Cerebellar nuclear complex (tissue), 1 donor: ENCODE results near the gene GNAI3.

Experiments
- DNase-seq, 2 experiments: peaks; one replicate each; lab custom pipeline; 2025; lab: John Stamatoyannopoulos, UW

GNAI3 gene

DNA sequence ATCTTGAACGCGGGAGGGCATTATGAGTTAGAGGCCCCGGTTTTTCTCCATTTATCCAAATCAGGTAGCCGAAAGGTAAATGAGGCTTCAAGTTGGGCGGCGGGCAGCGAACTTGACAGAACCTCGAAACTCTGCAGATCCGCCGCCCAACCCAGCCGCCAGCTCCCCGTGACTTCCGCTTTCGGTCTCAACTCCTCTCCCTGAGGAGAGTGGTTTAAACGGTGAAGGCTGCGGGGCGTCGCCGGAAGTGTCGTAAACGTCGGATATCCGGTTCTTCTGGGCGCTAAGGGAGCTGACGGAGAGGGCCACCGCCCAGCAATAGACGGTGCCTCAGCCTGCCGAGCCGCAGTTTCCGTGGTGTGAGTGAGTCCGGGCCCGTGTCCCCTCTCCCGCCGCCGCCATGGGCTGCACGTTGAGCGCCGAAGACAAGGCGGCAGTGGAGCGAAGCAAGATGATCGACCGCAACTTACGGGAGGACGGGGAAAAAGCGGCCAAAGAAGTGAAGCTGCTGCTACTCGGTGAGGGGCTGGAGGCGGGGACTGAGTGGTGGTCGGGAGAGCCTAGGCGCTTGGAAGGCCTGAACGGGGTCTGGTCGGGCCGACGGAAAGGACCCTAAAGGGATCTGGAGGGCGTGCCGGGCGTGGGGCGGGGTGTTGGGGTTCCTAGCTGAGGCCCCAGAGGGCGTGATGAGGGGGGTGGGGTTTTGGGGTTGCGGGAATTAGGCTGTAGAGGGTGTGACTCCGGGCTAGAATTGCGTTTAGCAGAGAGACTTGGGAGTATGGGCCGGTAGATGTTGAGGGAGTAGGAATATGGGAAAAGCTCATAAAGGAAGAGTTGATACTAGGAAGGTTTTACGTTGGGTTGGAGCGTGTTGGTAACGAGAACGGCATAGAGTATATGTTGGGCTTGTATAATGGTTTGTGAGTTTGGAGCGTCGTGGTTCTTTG lies at the start of gene GNAI3:
GNAI3 (plus strand) TSS at position 295 of the 947 bp plus-strand sequence; CDS start at position 401, 106 bp downstream.
- DNase-seq, result peak; percentile 48 to 91

DNA sequence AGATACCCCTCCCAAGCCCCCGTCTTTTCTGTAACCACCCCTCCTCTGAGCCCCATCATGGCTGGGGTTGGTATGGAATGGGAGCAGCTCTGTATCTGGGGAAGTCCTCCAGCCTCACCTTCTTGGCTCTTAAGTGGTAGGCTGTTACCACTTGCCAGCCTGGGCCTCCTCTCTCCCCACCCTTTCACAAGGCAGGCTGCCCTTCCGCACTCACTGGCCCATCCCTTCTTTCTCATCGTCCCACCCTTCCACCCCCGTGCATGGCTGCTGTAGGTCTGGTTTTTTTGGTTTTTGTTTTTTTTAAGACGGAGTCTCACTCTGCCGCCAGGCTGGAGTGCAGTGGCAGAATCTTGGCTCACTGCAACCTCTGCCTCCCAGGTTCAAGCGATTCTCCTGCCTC lies 49.3 kb upstream of the GNAI3 start:
- DNase-seq, result no peak

DNA sequence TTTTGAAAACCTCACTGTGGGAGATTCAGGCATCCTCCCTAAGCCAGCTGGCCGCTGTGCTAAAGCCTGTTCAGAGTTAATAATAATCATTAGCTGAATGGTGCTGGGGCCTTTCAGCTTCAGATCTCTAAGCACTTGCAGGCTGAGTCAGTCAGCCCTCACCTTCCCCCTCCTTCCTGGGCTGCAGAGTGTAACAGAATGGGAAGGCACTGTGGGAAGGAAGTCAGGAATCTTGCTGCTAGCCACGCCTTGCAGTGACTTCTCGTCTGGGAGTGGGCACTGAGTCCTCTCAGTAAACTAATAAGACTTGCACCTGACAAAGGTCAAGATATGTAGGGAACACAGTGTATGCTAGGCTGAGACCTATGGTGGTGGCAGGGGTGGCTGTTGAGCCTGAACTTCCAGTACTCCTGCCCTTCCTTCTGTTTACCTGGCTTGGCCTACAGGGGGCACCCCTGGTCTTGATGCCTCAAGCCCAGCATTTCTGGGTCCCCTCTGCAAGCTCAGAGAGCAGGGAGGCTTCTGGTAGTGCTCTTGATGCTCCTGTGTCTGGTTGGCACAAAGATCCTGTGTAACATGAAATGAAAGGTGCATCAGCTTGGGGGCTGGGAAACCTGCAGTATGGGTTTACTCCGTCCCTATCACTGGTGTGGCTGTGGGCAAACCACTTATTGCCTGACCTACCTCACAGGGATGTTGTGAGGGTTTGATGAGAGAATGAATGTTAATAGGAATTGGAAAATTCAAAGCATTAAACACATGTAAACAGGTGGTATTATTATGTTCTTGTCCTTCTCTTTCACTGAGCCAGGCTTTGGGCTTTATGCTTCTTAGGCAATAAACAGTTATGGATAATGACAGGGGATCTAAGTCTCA lies 48.5 kb upstream of the GNAI3 start:
- no peak for DNase-seq

DNA sequence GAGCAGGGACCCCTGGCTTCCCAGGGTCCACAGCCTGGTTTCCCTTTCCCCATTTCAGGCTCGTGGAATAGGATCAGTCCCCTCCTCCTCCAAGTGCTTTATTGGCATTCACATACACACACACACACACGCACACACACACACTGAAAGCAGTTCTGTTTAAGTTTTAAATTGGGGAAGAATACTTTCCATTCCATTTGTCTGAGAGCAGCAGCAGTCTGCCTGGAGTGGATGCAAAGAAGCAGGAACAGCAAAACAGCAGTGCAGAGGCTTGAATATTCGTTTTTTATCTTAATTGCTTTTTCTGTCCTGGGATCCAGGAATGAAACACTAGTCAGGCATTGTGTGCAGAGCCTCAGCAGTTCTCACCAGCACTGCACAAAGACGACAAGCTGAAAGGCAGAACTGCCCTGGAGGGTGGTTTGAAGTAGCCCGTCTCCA lies 47.5 kb upstream of the GNAI3 start:
- DNase-seq, result no peak

DNA sequence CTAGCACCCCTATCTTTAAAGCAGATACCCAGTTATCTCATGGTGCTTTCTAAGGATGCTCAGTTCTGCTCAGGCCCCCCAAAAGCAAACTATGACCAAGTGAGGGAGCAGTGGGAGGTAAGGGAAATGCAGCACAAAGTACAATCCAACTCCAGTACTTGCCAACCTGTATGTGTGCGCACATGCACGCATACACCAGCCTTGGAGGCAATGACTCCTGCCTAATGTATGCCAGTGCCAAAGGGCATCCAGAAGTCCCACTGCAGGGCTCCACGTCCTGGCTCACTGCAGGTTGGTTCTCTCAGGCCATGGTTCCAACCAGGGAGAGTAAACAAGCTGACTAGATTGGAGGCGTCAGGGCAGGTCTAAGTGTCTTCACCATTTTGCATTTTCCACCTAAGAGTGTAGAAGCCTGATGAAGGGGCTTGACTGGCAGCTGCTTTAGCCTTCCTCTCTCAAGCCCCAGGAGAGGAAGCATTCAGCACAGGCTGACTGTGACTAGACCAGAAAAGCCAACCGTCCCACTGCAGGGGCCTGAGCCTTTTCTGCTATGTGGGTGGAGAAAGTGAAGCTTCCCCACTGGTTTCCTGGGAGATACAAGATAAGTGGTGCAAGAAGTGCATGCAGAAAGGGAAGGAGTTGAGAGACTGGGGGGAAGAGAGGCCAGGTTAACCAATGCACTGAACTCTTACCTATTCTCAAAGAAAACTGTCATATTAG lies 46.6 kb upstream of the GNAI3 start:
- DNase-seq, result no peak

DNA sequence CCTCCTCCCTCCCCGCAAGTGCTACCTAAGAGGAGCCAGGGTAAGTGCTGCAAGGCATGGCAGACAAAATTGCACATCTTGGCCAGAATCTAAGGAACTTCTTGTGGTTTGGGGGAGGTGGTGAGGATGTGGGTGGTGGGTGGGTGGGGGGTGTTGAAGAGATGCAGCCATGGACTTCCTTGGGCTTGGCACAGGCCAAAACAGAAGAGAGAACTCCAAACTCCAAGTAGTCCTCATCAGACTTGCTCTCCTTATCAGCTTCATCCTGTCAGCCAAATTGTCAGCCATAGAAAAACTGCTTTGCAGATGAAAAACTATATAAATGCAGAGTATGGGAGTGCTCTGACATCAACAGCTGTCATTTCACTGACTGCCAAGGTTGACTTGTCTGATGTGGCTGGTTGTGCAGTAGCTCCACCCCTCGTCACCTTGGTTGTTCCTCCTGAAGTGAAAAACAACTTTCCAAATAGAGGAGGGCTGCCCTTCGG lies 46.0 kb upstream of the GNAI3 start:
- DNase-seq, result no peak

DNA sequence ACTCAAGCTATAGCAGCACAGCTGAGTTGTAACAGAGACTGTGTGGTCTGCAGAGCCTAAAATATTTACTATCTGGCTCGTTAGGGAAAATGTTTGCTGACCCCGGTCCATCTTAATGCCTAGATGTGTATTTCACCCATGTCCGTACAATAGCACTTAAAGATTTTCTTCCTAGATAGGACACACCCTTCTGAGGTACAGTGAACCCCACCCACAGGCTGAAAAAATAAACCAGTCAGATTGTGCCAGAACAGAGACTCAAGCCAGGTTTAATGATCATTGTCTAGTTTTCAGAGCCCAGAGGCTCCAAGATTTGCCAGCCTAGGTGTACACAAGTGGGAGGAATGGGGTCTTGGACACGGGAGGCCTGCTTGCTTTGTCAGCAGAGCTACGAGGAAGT lies 44.5 kb upstream of the GNAI3 start:
- no peak for DNase-seq

DNA sequence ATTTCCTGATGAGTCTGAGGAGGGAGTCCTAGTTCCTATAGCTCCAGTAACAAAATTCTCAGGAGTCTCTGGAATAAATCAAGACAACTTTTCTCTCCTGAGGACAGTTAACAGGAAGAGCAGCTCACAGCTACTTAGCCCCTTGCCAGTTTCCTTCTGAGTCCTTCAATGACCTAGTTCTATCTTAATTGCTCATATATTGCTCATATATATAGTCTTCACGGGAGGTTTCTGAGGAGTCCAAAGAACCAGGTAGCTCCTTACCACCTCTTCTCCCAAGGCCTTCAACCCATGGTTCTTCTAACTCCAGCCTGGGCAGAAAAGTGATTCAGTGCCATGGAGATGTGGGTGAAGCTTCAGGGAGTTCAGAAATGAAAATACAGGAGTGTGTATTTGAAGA lies 43.4 kb upstream of the GNAI3 start:
- no peak for DNase-seq

DNA sequence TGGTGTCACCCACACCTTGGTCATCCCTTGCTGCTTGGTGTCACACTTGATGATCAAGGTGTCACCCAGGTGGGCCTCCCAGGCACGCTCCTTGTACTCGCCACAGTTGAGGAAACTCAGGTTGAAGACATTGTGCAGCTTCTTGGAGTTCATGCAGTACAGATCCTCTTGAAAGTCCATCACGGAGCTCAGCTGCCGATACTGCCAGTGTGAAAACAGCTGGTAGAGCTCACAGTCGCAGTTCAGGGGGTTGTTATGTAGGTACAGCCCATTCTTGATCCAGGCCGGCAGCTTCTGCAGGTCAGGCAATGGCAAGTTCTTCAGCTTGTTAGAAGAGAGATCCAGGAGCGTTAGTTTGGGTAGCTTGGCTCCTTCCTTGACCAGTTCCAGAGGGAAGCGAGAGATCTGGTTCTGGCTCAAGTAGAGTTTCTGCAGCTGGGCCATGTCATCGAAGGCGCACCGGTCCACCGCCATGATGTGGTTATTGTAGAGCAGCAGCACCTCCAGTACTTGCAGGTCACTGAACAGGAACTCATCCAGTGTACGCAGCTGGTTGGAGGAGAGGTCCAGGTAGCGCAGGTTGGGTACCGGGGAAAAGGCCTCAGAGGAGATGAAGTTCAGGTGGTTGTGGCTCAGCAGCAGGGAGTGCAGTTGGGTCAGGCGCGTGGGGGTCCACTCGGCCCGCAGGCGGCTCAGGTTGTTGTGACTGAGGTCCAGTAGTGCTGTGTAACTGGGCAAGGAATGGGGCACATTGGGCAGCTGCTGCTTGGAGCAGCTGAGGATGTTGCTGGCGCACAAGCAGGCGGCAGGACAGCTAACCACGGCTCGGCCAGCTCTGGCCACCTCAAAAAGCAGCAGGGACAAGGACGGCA lies 40.2 kb upstream of the GNAI3 start:
- no peak for DNase-seq

DNA sequence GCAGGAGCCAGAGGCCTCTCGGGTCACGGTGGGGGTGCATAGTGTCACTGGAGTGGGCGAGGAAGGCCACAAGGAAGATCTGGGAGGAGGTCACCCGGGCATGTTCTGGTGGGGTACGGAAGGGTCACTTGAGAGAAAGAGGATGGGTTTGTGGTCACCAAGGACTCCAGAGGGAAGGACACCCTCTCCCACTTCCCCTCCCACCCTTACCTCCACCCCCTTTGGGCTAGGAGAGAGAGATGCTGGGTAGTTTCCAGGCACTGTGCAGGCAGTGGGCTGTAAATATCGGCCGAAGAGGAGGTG lies 39.6 kb upstream of the GNAI3 start:
- DNase-seq, result no peak

DNA sequence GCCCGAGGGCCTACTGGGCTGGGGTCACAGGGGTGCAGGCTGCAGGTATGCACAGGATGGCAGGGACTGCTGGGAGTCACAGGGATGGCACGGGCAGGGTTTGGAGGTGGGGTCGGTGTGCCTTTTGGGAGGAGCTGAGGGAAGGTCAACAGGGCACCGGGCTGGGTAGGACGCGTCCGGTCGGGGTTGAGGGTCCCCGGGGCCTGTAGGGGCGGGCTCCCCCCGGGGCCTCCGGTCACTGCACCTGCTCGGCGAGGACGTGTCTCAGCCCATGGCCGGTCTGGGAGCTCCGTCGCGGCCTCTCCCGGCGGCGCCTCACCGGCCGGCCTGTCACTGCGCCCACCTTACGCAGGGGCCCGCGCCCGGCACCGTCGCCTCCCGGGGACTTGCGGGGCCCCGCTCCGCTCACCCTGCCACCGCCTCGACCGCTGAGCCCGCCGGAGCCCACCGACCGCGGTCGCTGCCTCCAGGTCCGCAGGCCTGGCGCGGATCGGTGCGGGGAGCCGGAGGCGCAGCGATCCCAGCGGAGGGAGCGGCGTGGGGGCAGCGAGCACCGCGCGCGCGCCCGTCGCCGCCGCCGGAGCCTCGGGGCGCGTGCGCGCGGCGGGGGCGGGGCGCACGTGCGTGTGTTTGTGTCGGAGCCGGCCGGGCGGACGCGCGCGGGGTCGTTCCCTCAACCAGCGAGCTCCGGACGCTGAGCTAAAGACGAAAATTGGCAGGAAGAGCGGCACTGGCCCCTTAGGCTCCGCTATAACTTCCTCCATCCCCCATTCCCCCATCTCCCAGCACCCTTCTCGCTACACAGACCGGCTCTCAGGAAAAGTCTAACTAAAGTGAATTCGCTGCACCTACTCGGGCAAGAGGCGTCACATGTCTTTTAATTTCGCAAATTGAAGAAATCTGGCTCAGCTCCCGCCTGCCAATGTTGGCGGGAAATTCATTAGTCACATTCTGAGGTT lies 39.0 kb upstream of the GNAI3 start, which contains the start of gene AMIGO1:
AMIGO1 (minus strand) TSS at position 552 of the 959 bp plus-strand sequence. CDS start 815 bp downstream, outside the sequence.
- no peak for DNase-seq

DNA sequence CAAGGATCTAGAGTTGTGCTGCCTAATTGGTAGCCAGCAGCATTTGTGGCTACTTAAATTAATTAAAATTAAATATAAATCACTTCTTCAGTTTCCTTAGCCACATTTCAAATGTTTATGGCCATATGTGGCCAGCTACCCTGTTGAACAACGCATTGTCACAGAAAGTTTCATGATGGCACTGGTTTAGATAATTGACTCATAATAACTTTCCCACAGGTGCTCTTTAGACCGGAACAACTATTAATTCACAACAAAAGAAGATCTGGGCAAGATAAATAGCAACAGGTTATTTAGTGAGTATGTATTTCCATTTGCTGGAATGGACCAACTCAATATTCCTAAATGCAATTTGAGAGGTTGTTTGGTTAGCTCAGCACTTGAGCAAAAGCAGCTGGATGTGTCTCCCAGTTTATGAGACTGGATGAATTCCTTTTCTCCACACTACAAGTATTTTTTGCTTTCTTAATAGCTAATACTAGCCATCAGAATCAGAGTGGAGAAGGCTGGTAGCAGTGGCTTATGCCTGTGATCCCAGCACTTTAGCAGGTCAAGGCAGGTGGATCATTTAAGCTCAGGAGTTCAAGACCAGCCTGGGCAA lies 35.2 kb upstream of the GNAI3 start:
- DNase-seq, result no peak

DNA sequence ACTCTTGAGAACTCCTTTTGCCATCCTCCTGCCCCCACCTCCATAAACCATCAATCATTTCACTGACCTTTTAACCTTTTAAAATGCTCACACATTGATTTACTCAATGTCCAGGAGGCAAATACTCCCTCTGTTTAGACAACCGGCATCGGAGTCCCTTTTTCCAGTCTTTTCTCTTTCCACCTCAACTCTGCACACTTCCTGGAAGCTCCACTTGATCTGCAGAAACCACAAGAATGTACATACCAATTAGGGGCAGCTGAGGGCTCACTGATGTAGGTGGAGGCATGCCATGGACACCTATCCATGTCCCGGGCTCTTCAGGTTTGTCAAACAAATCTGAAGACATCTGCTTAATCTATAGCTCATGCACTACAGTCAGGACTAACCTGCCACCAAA lies 33.6 kb upstream of the GNAI3 start:
- no peak for DNase-seq

DNA sequence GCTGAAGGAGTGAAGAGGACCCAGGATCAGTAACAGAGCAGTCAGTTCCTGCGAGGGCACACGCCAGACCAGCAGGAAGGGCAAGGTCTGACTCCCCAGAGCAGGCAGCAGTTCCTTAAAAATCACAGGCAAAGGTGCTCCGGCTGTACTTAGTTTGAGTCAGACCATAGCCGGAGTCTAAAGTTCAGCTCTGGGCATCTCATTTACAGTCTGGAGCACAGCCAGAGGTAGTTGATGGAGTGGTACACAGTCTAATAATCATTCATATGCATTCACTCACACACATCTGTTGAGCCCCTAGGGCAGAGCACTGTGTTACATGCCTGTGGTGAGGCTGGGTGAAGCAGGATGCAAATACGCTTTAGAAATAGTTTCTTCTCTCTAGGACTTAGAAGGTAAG lies 31.5 kb upstream of the GNAI3 start:
- DNase-seq, result no peak

DNA sequence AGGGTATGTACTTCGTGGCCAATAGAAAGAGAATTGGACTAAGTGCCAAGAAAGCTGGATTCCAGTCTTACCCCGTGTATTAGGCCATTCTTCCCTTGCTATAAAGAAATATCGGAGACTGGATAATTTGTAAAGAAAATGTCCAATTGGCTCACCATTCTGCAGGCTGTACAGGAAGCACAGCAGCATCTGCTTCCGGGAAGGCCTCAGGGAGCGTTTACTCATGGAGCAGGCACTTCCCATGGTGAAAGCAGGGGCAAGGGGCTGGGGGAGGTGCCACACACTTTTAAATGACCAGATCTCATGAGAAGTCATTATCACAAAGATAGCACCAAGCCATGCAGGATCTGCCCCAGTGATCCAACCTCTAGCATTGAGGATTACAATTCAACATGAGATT lies 31.1 kb upstream of the GNAI3 start:
- DNase-seq, result no peak

DNA sequence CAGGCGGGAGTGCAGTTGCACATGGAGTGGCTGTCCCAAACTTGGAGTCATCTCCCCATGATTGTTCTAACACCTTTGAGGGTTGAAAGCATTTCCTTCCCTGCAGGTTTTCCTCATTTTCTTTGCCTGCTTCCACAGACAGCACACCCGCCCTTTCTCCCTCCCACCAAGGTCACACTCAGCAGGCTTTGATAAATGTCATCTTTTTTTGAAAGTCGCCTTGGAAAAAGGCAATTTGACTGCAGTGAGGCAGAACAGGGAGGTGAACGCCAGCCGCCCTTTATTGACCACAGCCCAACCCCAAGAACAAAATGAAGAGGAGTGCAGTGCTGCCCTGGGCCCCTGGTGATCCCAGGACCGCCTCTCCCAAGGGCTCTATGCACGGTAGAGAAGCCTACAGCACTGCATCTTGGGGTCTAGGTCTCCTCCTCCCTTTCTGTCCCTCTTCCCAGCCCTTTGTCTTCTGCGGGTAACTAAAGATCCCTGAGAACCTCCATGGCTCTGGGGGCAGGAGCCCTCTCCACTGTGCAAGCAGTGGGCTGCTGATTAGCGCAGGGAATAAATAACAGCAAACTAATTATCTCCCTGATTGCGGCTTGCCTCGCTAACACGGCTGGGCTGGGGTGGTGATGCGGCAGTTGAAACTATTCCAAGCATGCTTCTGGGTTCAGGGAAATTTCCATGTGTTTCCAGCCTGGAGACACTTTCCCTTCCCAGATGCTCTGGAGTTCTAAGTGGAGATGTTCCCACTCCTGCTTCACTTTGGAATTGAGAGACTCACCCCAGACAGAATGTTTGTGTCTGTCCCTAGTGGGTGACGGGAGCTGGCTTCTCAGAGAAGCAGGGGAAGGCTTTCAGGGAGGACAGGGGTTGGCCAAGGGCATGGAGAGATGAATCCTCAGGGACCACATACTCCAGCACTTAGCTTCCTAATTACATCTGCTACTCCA lies 27.1 kb upstream of the GNAI3 start:
- DNase-seq, result no peak

DNA sequence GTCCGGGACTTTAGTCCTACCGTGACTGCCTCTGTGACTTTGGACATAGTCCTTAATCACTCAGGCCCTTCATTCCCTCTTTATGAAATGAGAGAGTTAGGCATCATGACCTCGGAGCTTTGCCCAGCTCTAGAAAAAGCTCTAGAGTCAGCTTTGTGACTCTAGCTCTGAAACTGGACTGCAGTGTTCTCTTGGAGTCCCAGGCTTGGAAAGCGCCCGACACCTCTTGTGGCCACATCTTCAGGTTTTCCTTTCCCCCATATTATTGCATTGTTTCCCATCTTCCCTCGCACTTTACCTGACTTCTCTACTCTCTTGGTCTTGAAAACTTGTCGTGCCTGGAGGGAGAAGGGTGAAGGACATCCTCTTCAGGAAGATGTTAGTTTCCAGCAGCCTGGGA lies 26.4 kb upstream of the GNAI3 start:
- DNase-seq, result no peak

DNA sequence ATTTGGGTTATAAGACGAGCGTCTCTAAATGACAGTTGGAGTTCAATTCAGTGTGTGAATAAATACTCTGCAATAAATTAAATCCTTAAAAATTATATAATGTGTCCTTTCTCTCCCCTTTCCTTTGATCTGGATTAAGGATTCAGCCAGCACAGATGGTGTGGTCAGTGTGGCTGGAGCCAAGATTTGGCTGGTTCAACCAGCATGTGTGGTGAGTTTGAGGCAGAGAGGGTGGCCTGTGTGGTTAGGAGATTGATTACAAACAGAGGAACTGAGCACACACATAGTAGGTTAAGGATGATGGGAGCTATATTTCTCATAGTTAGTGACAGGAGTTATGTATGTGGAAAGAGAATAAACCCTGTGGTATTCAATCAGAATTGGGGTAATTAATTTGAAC lies 24.7 kb upstream of the GNAI3 start:
- DNase-seq, result peak in 1 of 2 experiments; percentile 55
